OCI-LY7 (cell line): ENCODE data around the gene NTRK3.

Experiments
- CTCF ChIP-seq: fragments of 200-600 bp; sonication (generic); conservative IDR thresholded peaks from 2 replicates; pipeline ENCODE4 v1.5.1; 2014; ENCODE audit warnings: mild to moderate bottlenecking, antibody characterized with exemption, low read length, moderate library complexity, mixed read lengths
- EZH2phosphoT487 ChIP-seq: fragments of 200-600 bp; sonication (generic); IDR thresholded peaks from 2 replicates; pipeline ENCODE4 v1.6.1; 2018; ENCODE audit warnings: low read depth, borderline replicate concordance, mild to moderate bottlenecking, mixed run types, antibody characterized with exemption, low read length, moderate library complexity, mixed read lengths

GRCh38 chr15:88115486-88116152 lies 140.9 kb downstream of the NTRK3 start:
- no peak for TF ChIP-seq CTCF
- TF ChIP-seq EZH2phosphoT487, result no peak
